Prostate gland (tissue), 2 donors: ENCODE data around the gene COLEC12.

Source experiments
- CTCF ChIP-seq, 4 experiments: fragments of 200-600 bp in 2 of 4; fragments of 450-650 bp in 2 of 4; sonication (generic) in 2 of 4; IDR thresholded peaks; 1 replicate in 3 of 4; 2 replicates in 1 of 4; pipeline ENCODE4 v1.5.1; 2016 to 2019; ENCODE audit warnings: antibody characterized with exemption in 4 of 4, mild to moderate bottlenecking in 2 of 4, moderate library complexity in 2 of 4
- POLR2AphosphoS5 ChIP-seq: sonication (generic); formaldehyde crosslinking; IDR thresholded peaks from one replicate; pipeline ENCODE4 v1.6.1; 2017; ENCODE audit warnings: antibody characterized with exemption

DNA sequence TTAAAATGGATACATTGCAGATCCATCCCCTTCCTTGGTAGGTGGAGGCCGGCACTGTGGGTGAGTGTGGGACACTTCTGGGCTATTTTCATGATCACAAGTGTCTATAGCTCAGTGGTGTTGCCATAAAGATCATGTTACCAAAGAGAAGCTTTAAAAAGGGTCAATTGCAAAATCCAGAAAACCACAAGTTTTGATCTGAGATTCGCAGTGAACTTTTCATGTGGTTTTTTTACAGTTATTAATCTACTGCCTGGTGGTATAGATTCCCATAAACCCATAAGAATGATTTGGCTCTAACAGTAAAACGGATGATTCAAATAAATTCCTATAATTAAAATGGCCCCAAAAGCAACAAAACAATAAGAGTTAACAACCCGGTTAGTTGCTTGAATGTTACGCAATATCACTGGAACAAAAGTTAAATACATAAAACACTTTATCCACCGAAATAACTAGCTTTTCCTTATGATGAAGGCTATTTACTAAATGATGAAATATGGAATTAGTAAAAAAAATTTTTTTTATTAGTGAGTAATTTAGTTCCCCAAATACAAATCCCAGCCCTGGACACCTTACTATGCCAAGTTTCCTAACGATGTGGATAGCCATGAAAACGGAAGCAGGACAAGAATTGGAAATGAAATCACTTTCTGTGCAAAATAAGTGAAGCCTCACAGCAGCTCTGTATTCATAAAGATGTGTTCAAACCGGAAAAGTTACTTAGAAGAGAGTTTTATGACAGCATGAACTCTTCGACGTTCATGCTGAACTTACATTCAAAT lies 137.0 kb downstream of the COLEC12 start:
- TF ChIP-seq CTCF (IDR thresholded peaks at IDR 0.05) (no peak), POLR2AphosphoS5 (no peak)
